SJCRH30 (cell line): ENCODE results near the gene FTH1. TPM values are rescaled to one million over a fixed set of nuclear protein-coding genes. Genes with fewer than 3 reads are reported as not detected.
A peak's percentile ranks its signal among the peaks of the same experiment; 100 is the strongest.

ENCODE experiments used
- DNase-seq, 2 experiments: peaks; one replicate each; pipeline ENCODE4 v3.0.0-alpha.2; 2015 to 2020
- H3K27ac ChIP-seq: fragments of 250-450 bp; sonication (Bioruptor Pico); 2 replicates; pipeline ENCODE4 v1.5.1; 2020; ENCODE audit warnings: mild to moderate bottlenecking, moderate library complexity
- H3K27me3 ChIP-seq: fragments of 250-450 bp; sonication (Bioruptor Pico); 2 replicates; pipeline ENCODE4 v1.5.1; 2020; ENCODE audit warnings: mild to moderate bottlenecking, moderate library complexity
- H3K36me3 ChIP-seq: fragments of 250-450 bp; sonication (Bioruptor Pico); 2 replicates; pipeline ENCODE4 v1.5.1; 2020; ENCODE audit warnings: mild to moderate bottlenecking, moderate library complexity
- H3K4me1 ChIP-seq: fragments of 250-450 bp; sonication (Bioruptor Pico); 2 replicates; pipeline ENCODE4 v1.5.1; 2020; ENCODE audit warnings: mild to moderate bottlenecking, moderate library complexity
- H3K4me3 ChIP-seq: fragments of 250-450 bp; sonication (Bioruptor Pico); 2 replicates; pipeline ENCODE4 v1.5.1; 2020; ENCODE audit warnings: mild to moderate bottlenecking, moderate library complexity
- H3K9me3 ChIP-seq: fragments of 250-450 bp; sonication (Bioruptor Pico); replicated peaks from 2 replicates; pipeline ENCODE4 v1.5.1; 2020; ENCODE audit warnings: mild to moderate bottlenecking, moderate library complexity
- total RNA-seq: library from RNA; depleted of rRNA; stranded (reverse); fragments of >200 nt; shearing (Covaris generic); gene quantifications from 2 replicates; pipeline ENCODE4 v1.2.3, GENCODE V29; 2014

The FTH1 gene
- total RNA-seq, 1 experiment from 2014 or later: 357 TPM

GRCh38 chr11:61924064-61924455, 43.4 kb downstream of the FTH1 start:
- H3K27ac ChIP-seq: no peak overlapping the region
- peaks cover 11% of the 10 kb centered on the region for H3K27me3 ChIP-seq
- no peaks in the 10 kb centered on the region for H3K9me3 ChIP-seq
- H3K36me3 ChIP-seq: no peaks in the 10 kb centered on the region
- peaks cover 17% of the 10 kb centered on the region for H3K4me1 ChIP-seq
- H3K4me3 ChIP-seq: no peak overlapping the region
- DNase-seq: no peak

GRCh38 chr11:61923166-61924063, 44.0 kb downstream of the FTH1 start:
- H3K36me3 ChIP-seq: no peaks in the 10 kb centered on the region
- H3K9me3 ChIP-seq: no peaks in the 10 kb centered on the region
- peaks cover 12% of the 10 kb centered on the region for H3K27me3 ChIP-seq
- H3K27ac ChIP-seq: no peak overlapping the region
- no peak overlapping the region for H3K4me3 ChIP-seq
- peaks cover 18% of the 10 kb centered on the region for H3K4me1 ChIP-seq
- DNase-seq: peak; percentile 58 to 72

- Histone ChIP-seq H3K27ac (no peak overlapping the region), H3K36me3 (no peaks in the 10 kb centered on the region), H3K27me3 (peaks cover 20% of the 10 kb centered on the region), H3K4me1 (peaks cover 18% of the 10 kb centered on the region), H3K9me3 (no peaks in the 10 kb centered on the region), H3K4me3 (no peak overlapping the region)
- no peak for DNase-seq
Observed at GRCh38 chr11:61922539-61922938, 44.9 kb downstream of the FTH1 start.

GRCh38 chr11:61921446-61921845, 46.0 kb downstream of the FTH1 start:
- Histone ChIP-seq H3K9me3 (no peaks in the 10 kb centered on the region), H3K27ac (no peak overlapping the region), H3K4me3 (no peak overlapping the region), H3K36me3 (no peaks in the 10 kb centered on the region), H3K27me3 (peaks cover 23% of the 10 kb centered on the region), H3K4me1 (peaks cover 18% of the 10 kb centered on the region)
- DNase-seq: no peak

GRCh38 chr11:61919705-61920631, 47.5 kb downstream of the FTH1 start:
- H3K36me3 ChIP-seq: no peaks in the 10 kb centered on the region
- no peak overlapping the region for H3K4me3 ChIP-seq
- peaks cover 18% of the 10 kb centered on the region for H3K4me1 ChIP-seq
- peaks cover 24% of the 10 kb centered on the region for H3K27me3 ChIP-seq
- no peak for DNase-seq
- H3K27ac ChIP-seq: no peak overlapping the region
- H3K9me3 ChIP-seq: no peaks in the 10 kb centered on the region

GRCh38 chr11:61918938-61919704, 48.3 kb downstream of the FTH1 start:
- DNase-seq: peak; percentile 46 to 65
- H3K4me3 ChIP-seq: no peak overlapping the region
- no peak overlapping the region for H3K27ac ChIP-seq
- peaks cover 18% of the 10 kb centered on the region for H3K4me1 ChIP-seq
- no peaks in the 10 kb centered on the region for H3K9me3 ChIP-seq
- no peaks in the 10 kb centered on the region for H3K36me3 ChIP-seq
- peaks cover 24% of the 10 kb centered on the region for H3K27me3 ChIP-seq

- DNase-seq: no peak
Observed at GRCh38 chr11:61918251-61918937, 49.0 kb downstream of the FTH1 start.

GRCh38 chr11:61917334-61918109, 49.9 kb downstream of the FTH1 start, which contains the start of gene RAB3IL1:
Gene RAB3IL1 (minus strand): TSS chr11:61917566. CDS start chr11:61917367, 199 bp downstream.
- H3K27ac ChIP-seq: no peak within 1 kb of the TSS
- H3K9me3 ChIP-seq: no peaks in the 10 kb centered on the region
- H3K4me1 ChIP-seq: peaks cover 4% of the 10 kb centered on the region; the same call in 1 of the 2 replicates
- peak; percentile 40 to 44 for DNase-seq
- H3K36me3 ChIP-seq: no peaks in the 10 kb centered on the region
- peak within 1 kb of the TSS; percentile 44 for H3K4me3 ChIP-seq
- peaks cover 24% of the 10 kb centered on the region for H3K27me3 ChIP-seq

More at GRCh38 chr11:61918251-61918937, 49.0 kb downstream of the FTH1 start:
- H3K4me3 ChIP-seq: no peak overlapping the region
- H3K36me3 ChIP-seq: no peaks in the 10 kb centered on the region
- peaks cover 24% of the 10 kb centered on the region for H3K27me3 ChIP-seq
- H3K27ac ChIP-seq: no peak overlapping the region
- no peaks in the 10 kb centered on the region for H3K9me3 ChIP-seq
- H3K4me1 ChIP-seq: peaks cover 12% of the 10 kb centered on the region

GRCh38 chr11:61916737-61917333, 50.6 kb downstream of the FTH1 start:
- H3K9me3 ChIP-seq: no peaks in the 10 kb centered on the region
- H3K4me3 ChIP-seq: peak overlapping the region; percentile 44
- no peaks in the 10 kb centered on the region for H3K36me3 ChIP-seq
- peaks cover 24% of the 10 kb centered on the region for H3K27me3 ChIP-seq
- no peak overlapping the region for H3K27ac ChIP-seq
- peaks cover 4% of the 10 kb centered on the region; the same call in 1 of the 2 replicates for H3K4me1 ChIP-seq
- no peak for DNase-seq

- Histone ChIP-seq H3K27me3 (peaks cover 13% of the 10 kb centered on the region), H3K27ac (no peak overlapping the region), H3K4me3 (no peak overlapping the region), H3K9me3 (no peaks in the 10 kb centered on the region), H3K4me1 (peaks cover 4% of the 10 kb centered on the region; the same call in 1 of the 2 replicates), H3K36me3 (no peaks in the 10 kb centered on the region)
- DNase-seq: no peak
Observed at GRCh38 chr11:61914471-61915171, 52.8 kb downstream of the FTH1 start.
